B cell (primary cell): ENCODE results near the gene ATL1. TPM values are rescaled to one million over a fixed set of nuclear protein-coding genes. Genes with fewer than 3 reads are reported as not detected.
"Not testable (repeated sequence)": the region's sequence is repeated elsewhere in the genome, so short reads cannot be mapped to it uniquely, and the experiment has no call there.

Experiments
- ATAC-seq: fragments of 200-7000 bp; cut with Tn5 transposase; one replicate; pipeline ENCODE4 v1.10.0; 2021; ENCODE audit warnings: low read depth, mild to moderate bottlenecking, moderate number of reproducible peaks, moderate library complexity
- CTCF ChIA-PET: fragments of 350-600 bp; sonication (Branson Sonifier 250); formaldehyde crosslinking; loops from one replicate; lab custom pipeline; 2021; ENCODE audit warnings: antibody characterized with exemption, inconsistent platforms; lab: Charles Lee
- POLR2A ChIA-PET: fragments of 350-600 bp; sonication (Branson Sonifier 250); formaldehyde crosslinking; loops from one replicate; lab custom pipeline; 2021; ENCODE audit warnings: antibody characterized with exemption; lab: Charles Lee
- DNase-seq: peaks from one replicate; pipeline ENCODE4 v3.0.0; 2013
- H2AFZ ChIP-seq: 2 replicates; pipeline ENCODE4 v1.6.1; 2012; ENCODE audit warnings: mild to moderate bottlenecking, low read depth, low read length; ENCODE audit not compliant: insufficient read depth, poor library complexity, severe bottlenecking
- H3K27ac ChIP-seq, 2 donors: 1 replicate in 1 of 2; 2 replicates in 1 of 2; pipeline ENCODE4 v1.5.1; 2012 to 2013; ENCODE audit warnings: low read length in 2 of 2, mild to moderate bottlenecking in 2 of 2, moderate library complexity in 1 of 2
- H3K27me3 ChIP-seq, 4 experiments: fragments of 200-600 bp in 1 of 4; sonication (generic) in 1 of 4; replicated peaks in 1 of 4; 1 replicate in 2 of 4; 2 replicates in 2 of 4; pipeline versions ENCODE4 v1.6.1 to v1.7.0; 2013 to 2016; ENCODE audit warnings: low read length in 3 of 4, mild to moderate bottlenecking in 2 of 4, mixed read lengths in 1 of 4, moderate library complexity in 1 of 4; ENCODE audit not compliant: insufficient read depth in 4 of 4, control insufficient read depth in 3 of 4; ENCODE audit errors: control extremely low read depth in 1 of 4
- H3K36me3 ChIP-seq, 2 experiments: replicated peaks in 1 of 2; 1 replicate in 1 of 2; 2 replicates in 1 of 2; pipeline versions ENCODE4 v1.6.1 to v1.7.1; 2013; ENCODE audit warnings: low read length in 1 of 2; ENCODE audit not compliant: insufficient read depth in 2 of 2, control insufficient read depth in 1 of 2; ENCODE audit errors: control extremely low read depth in 1 of 2, extremely low read depth in 1 of 2
- H3K4me1 ChIP-seq, 2 donors: fragments of 200-600 bp in 1 of 2; sonication (generic) in 1 of 2; 1 replicate in 1 of 2; 2 replicates in 1 of 2; pipeline versions ENCODE4 v1.5.1 to v1.6.1; 2013 to 2017; ENCODE audit warnings: low read length in 2 of 2; ENCODE audit not compliant: control insufficient read depth in 2 of 2, insufficient read depth in 2 of 2
- H3K4me2 ChIP-seq: replicated peaks from 2 replicates; pipeline ENCODE3; 2012; ENCODE audit warnings: mild to moderate bottlenecking, low read depth, low read length; ENCODE audit not compliant: poor library complexity, severe bottlenecking
- H3K4me3 ChIP-seq, 5 experiments: fragments of 200-600 bp in 1 of 5; sonication (generic) in 1 of 5; 1 replicate in 3 of 5; 2 replicates in 2 of 5; pipeline versions ENCODE4 v1.5.1 to v1.7.0; 2011 to 2016; ENCODE audit warnings: low read length in 4 of 5, mild to moderate bottlenecking in 4 of 5, low read depth in 2 of 5, control low read depth in 1 of 5, moderate library complexity in 1 of 5; ENCODE audit not compliant: insufficient read depth in 1 of 5; ENCODE audit errors: control extremely low read depth in 1 of 5, extremely low read depth in 1 of 5
- H3K79me2 ChIP-seq: fragments of 200-600 bp; sonication (generic); one replicate; pipeline ENCODE4 v1.6.0; 2016; ENCODE audit warnings: low read length; ENCODE audit not compliant: control insufficient read depth, insufficient read depth
- H3K9ac ChIP-seq: fragments of 200-600 bp; sonication (generic); 2 replicates; pipeline ENCODE4 v1.6.1; 2017; ENCODE audit warnings: mild to moderate bottlenecking, low read length, moderate library complexity
- H3K9me3 ChIP-seq, 3 donors: one replicate each; pipeline versions ENCODE4 v1.6.1 to v1.7.1; 2013; ENCODE audit warnings: low read length in 2 of 3; ENCODE audit not compliant: control insufficient read depth in 2 of 3, insufficient read depth in 1 of 3; ENCODE audit errors: control extremely low read depth in 1 of 3
- H4K20me1 ChIP-seq: 2 replicates; pipeline ENCODE4 v1.6.0; 2012; ENCODE audit warnings: mild to moderate bottlenecking, low read length; ENCODE audit not compliant: insufficient read depth, control insufficient read depth, poor library complexity, severe bottlenecking
- H3K27ac Mint-ChIP-seq: one replicate; pipeline ENCODE4 v1.8.0; 2021; ENCODE audit warnings: mixed read lengths
- H3K27me3 Mint-ChIP-seq: one replicate; pipeline ENCODE4 v1.8.0; 2021; ENCODE audit warnings: mixed read lengths
- H3K4me1 Mint-ChIP-seq: one replicate; pipeline ENCODE4 v1.8.0; 2021; ENCODE audit warnings: mixed read lengths
- H3K4me3 Mint-ChIP-seq: one replicate; pipeline ENCODE4 v1.8.0; 2021; ENCODE audit warnings: mixed read lengths
- H3K9me3 Mint-ChIP-seq: one replicate; pipeline ENCODE4 v1.8.0; 2022; ENCODE audit warnings: mixed read lengths; ENCODE audit not compliant: insufficient read depth
- CTCF ChIP-seq: fragments of 200-600 bp; IDR thresholded peaks from one replicate; pipeline ENCODE4 v1.8.0; 2022; ENCODE audit warnings: antibody characterized with exemption, mild to moderate bottlenecking
- EZH2 ChIP-seq: IDR thresholded peaks from 2 replicates; pipeline ENCODE4 v1.6.1; 2012; ENCODE audit warnings: borderline replicate concordance, low read depth, mild to moderate bottlenecking, moderate library complexity, low read length; ENCODE audit not compliant: insufficient read depth, poor library complexity, severe bottlenecking
- WGBS: methylation state at CpG from one replicate; pipeline ENCODE4 v1.1.5; 2013; ENCODE audit warnings: missing lambda C conversion rate; ENCODE audit not compliant: insufficient coverage; 5-methylcytosine and 5-hydroxymethylcytosine counted together
- intact Hi-C: fragments of 100-400 bp; cut with micrococcal nuclease; formaldehyde crosslinking; loops from one replicate; pipeline ENCODE4 v1.10.0; 2022
- polyA plus RNA-seq: library from polyadenylated mRNA; depleted of rRNA; stranded (reverse); fragments of >200 nt; gene quantifications from 2 replicates; pipeline ENCODE4 v1.2.3, GENCODE V29; 2012
- total RNA-seq, 2 donors: library from RNA; stranded (reverse); fragments of 120-200 nt in 1 of 2; gene quantifications; 1 replicate in 1 of 2; 2 replicates in 1 of 2; pipeline versions ENCODE4 v1.2.3 to v1.2.4, GENCODE V29; 2013 to 2022

The ATL1 gene
- total and polyA plus RNA-seq, 2 donors (not counting 1 experiment from before 2014, with no cell fraction given) = 2.9 TPM

- H4K20me1 ChIP-seq = no peaks in the 10 kb centered on the region
- no peak overlapping the region for H3K4me3 ChIP-seq
- DNase-seq (no peak), ATAC-seq (no peak)
- no peaks in the 10 kb centered on the region for H3K36me3 ChIP-seq
- WGBS = 100% methylated on average over 1 of the region's 3 CpGs
- H3K9me3 ChIP-seq = peaks cover 0 to 6% (median 0%) of the 10 kb centered on the region in 3 donors
- peaks cover 18 to 37% of the 10 kb centered on the region in 2 donors for H3K4me1 ChIP-seq
- CTCF ChIA-PET = interaction anchor here (0.6 to 1.0 kb wide), 2 partner anchors 214 to 347 kb away, joined by 4 to 5 read pairs; no protein-coding TSS in a partner anchor
- H3K4me2 ChIP-seq = no peak overlapping the region
- H3K27me3 Mint-ChIP-seq = no peaks in the 10 kb centered on the region
- peaks cover 25% of the 10 kb centered on the region for H3K79me2 ChIP-seq
- no peaks in the 10 kb centered on the region for H3K27me3 ChIP-seq
- H3K27ac Mint-ChIP-seq = no peak overlapping the region
- H3K4me3 Mint-ChIP-seq = no peak overlapping the region
- POLR2A ChIA-PET = no interaction called here
- H3K27ac ChIP-seq = no peak overlapping the region
- TF ChIP-seq CTCF (no peak), EZH2 (no peak)
- no peak overlapping the region for H3K9ac ChIP-seq
- H3K4me1 Mint-ChIP-seq = peaks cover 36% of the 10 kb centered on the region
- intact Hi-C loops = loop anchor here (5.0 to 10.0 kb wide), 4 partner anchors 288 to 950 kb away; partner anchors contain the start of genes NEMF and RPS29
- no peak overlapping the region for H2AFZ ChIP-seq
- peaks cover 4% of the 10 kb centered on the region for H3K9me3 Mint-ChIP-seq
These were observed 25.5 kb upstream of the ATL1 start for GRCh38 chr14:50534416-50534815.

GRCh38 chr14:50534997-50535396 lies 24.9 kb upstream of the ATL1 start:
- Histone ChIP-seq H3K4me2 (no peak overlapping the region), H3K4me1 (peaks cover 12 to 31% of the 10 kb centered on the region in 2 donors), H3K79me2 (peaks cover 19% of the 10 kb centered on the region), H3K27ac (no peak overlapping the region), H3K9me3 (peaks cover 0 to 6% (median 0%) of the 10 kb centered on the region in 3 donors), H3K27me3 (no peaks in the 10 kb centered on the region), H3K9ac (no peak overlapping the region), H3K36me3 (no peaks in the 10 kb centered on the region), H3K4me3 (no peak overlapping the region), H2AFZ (no peak overlapping the region), H4K20me1 (no peaks in the 10 kb centered on the region)
- H3K9me3 Mint-ChIP-seq = peaks cover 4% of the 10 kb centered on the region
- DNase-seq = no peak
- intact Hi-C loops = loop anchor here (5.0 to 10.0 kb wide), 4 partner anchors 287 to 950 kb away; partner anchors contain the start of genes NEMF and RPS29
- POLR2A ChIA-PET = no interaction called here
- H3K27ac Mint-ChIP-seq = no peak overlapping the region
- H3K4me3 Mint-ChIP-seq = no peak overlapping the region
- no peak for ATAC-seq
- no CpG with 5 or more reads among the region's 1 CpG for WGBS
- no peaks in the 10 kb centered on the region for H3K27me3 Mint-ChIP-seq
- no peak for TF ChIP-seq EZH2
- TF ChIP-seq CTCF = no peak
- peaks cover 30% of the 10 kb centered on the region for H3K4me1 Mint-ChIP-seq
- CTCF ChIA-PET = interaction anchor here (0.6 to 1.0 kb wide), 3 partner anchors 214 to 348 kb away, joined by 3 to 5 read pairs (median 4); no protein-coding TSS in a partner anchor

- DNase-seq, H3K79me2 ChIP-seq, POLR2A ChIA-PET, H3K4me2 ChIP-seq, H3K27ac ChIP-seq, H3K27me3 ChIP-seq, H3K9ac ChIP-seq, H3K4me3 ChIP-seq, H3K4me3 Mint-ChIP-seq, H3K36me3 ChIP-seq, H2AFZ ChIP-seq, ATAC-seq, H3K9me3 Mint-ChIP-seq, H3K27ac Mint-ChIP-seq, H3K27me3 Mint-ChIP-seq, H3K9me3 ChIP-seq, H4K20me1 ChIP-seq: not testable (repeated sequence)
- intact Hi-C loops = loop anchor here (10.0 kb wide), 1 partner anchor 953 kb away; the partner anchor contains the start of gene RPS29
- CTCF ChIA-PET = interaction anchor here (0.9 to 2.3 kb wide), 2 partner anchors 175 to 236 kb away, joined by 3 to 5 read pairs; no protein-coding TSS in a partner anchor
- H3K4me1 Mint-ChIP-seq = peaks cover 15% of the 10 kb centered on the region
- peaks cover 0 to 10% of the 10 kb centered on the region in 2 donors for H3K4me1 ChIP-seq
- WGBS = no CpG with 5 or more reads among the region's 4 CpGs
These were observed 21.9 kb upstream of the ATL1 start for GRCh38 chr14:50538034-50538433.
